PC-3 (cell line): Measurements from ENCODE around the gene CTNS. TPM values are rescaled to one million over a fixed set of nuclear protein-coding genes. Genes with fewer than 3 reads are reported as not detected.

Experiments used
- ATAC-seq: fragments of 200-7000 bp; cut with Tn5 transposase; 2 replicates; pipeline ENCODE4 v1.9.1; 2020; ENCODE audit warnings: mild to moderate bottlenecking, moderate library complexity
- BruUV-seq: library from RNA; stranded (reverse); fragments of 400-500 nt; replicated peaks from 2 replicates; lab custom pipeline; 2021; lab: Mats Ljungman, UMichigan
- CTCF ChIA-PET: fragments of 300-600 bp; sonication (Branson Sonifier 250); formaldehyde crosslinking; loops from one replicate; lab custom pipeline; 2022; ENCODE audit warnings: antibody characterized with exemption; lab: Charles Lee
- POLR2A ChIA-PET: fragments of 300-600 bp; sonication (Branson Sonifier 250); formaldehyde crosslinking; loops from one replicate; lab custom pipeline; 2022; ENCODE audit warnings: antibody characterized with exemption; ENCODE audit not compliant: unreplicated experiment; lab: Charles Lee
- DNase-seq: peaks from one replicate; pipeline ENCODE4 v3.0.0-alpha.2; 2015
- H2AFZ ChIP-seq: fragments of 300-600 bp; sonication (generic); 2 replicates; pipeline ENCODE4 v1.6.0; 2016; ENCODE audit warnings: antibody characterized with exemption, low read length
- H3F3A ChIP-seq: fragments of 300-600 bp; sonication (generic); one replicate; pipeline ENCODE4 v1.6.0; 2017; ENCODE audit warnings: antibody characterized with exemption, low read length, control low read depth, mild to moderate bottlenecking; ENCODE audit not compliant: unreplicated experiment
- H3K27ac ChIP-seq: fragments of 300-600 bp; sonication (generic); 2 replicates; pipeline ENCODE4 v1.5.1; 2016; ENCODE audit warnings: mild to moderate bottlenecking, low read length
- H3K27me3 ChIP-seq: fragments of 300-600 bp; sonication (generic); 2 replicates; pipeline ENCODE4 v1.6.1; 2016; ENCODE audit warnings: low read length, mixed read lengths
- H3K36me3 ChIP-seq: fragments of 300-600 bp; sonication (generic); 2 replicates; pipeline ENCODE4 v1.6.1; 2016; ENCODE audit warnings: low read depth, mixed run types, low read length, mixed read lengths
- H3K4me1 ChIP-seq: fragments of 300-600 bp; sonication (generic); 2 replicates; pipeline ENCODE4 v1.5.1; 2016; ENCODE audit warnings: low read length; ENCODE audit not compliant: insufficient read depth
- H3K4me2 ChIP-seq: fragments of 300-600 bp; sonication (generic); 2 replicates; pipeline ENCODE4 v1.6.0; 2016; ENCODE audit warnings: low read length
- H3K4me3 ChIP-seq: fragments of 300-600 bp; sonication (generic); 2 replicates; pipeline ENCODE4 v1.5.1; 2016; ENCODE audit warnings: mild to moderate bottlenecking, low read length, mixed read lengths
- H3K79me2 ChIP-seq: fragments of 300-600 bp; sonication (generic); 2 replicates; pipeline ENCODE4 v1.6.1; 2017; ENCODE audit warnings: low read length, mixed read lengths
- H3K9ac ChIP-seq: fragments of 300-600 bp; sonication (generic); 2 replicates; pipeline ENCODE4 v1.6.0; 2016; ENCODE audit warnings: mild to moderate bottlenecking, low read length
- H3K9me2 ChIP-seq: fragments of 300-600 bp; sonication (generic); replicated peaks from 2 replicates; pipeline ENCODE4 v1.6.1; 2016; ENCODE audit warnings: mixed run types, low read length, mixed read lengths
- H3K9me3 ChIP-seq: fragments of 300-600 bp; sonication (generic); 2 replicates; pipeline ENCODE4 v1.6.1; 2016; ENCODE audit warnings: low read length, mixed read lengths
- H4K20me1 ChIP-seq: fragments of 300-600 bp; sonication (generic); 2 replicates; pipeline ENCODE4 v1.6.1; 2016; ENCODE audit warnings: low read length, mixed read lengths
- CTCF ChIP-seq: fragments of 300-600 bp; sonication (generic); conservative IDR thresholded peaks from 2 replicates; pipeline ENCODE4 v1.5.1; 2017; ENCODE audit warnings: antibody characterized with exemption, low read depth, mild to moderate bottlenecking, low read length
- EZH2 ChIP-seq: fragments of 300-600 bp; sonication (generic); IDR thresholded peaks from one replicate; pipeline ENCODE4 v1.6.1; 2017; ENCODE audit warnings: antibody characterized with exemption, mild to moderate bottlenecking, low read length; ENCODE audit not compliant: unreplicated experiment
- EZH2phosphoT487 ChIP-seq: fragments of 300-600 bp; sonication (generic); IDR thresholded peaks from 2 replicates; pipeline ENCODE4 v1.6.1; 2018; ENCODE audit warnings: mild to moderate bottlenecking, antibody characterized with exemption, low read length, borderline replicate concordance
- intact Hi-C: fragments of 100-400 bp; cut with micrococcal nuclease; formaldehyde crosslinking; loops from 2 replicates; pipeline ENCODE4 v1.9.0; 2023
- total RNA-seq: library from RNA; depleted of rRNA; stranded (reverse); fragments of >200 nt; gene quantifications from 2 replicates; pipeline ENCODE4 v1.2.3, GENCODE V29; 2014

The CTNS gene
- total RNA-seq, 1 experiment from 2014 or later: 10.2 TPM

DNA sequence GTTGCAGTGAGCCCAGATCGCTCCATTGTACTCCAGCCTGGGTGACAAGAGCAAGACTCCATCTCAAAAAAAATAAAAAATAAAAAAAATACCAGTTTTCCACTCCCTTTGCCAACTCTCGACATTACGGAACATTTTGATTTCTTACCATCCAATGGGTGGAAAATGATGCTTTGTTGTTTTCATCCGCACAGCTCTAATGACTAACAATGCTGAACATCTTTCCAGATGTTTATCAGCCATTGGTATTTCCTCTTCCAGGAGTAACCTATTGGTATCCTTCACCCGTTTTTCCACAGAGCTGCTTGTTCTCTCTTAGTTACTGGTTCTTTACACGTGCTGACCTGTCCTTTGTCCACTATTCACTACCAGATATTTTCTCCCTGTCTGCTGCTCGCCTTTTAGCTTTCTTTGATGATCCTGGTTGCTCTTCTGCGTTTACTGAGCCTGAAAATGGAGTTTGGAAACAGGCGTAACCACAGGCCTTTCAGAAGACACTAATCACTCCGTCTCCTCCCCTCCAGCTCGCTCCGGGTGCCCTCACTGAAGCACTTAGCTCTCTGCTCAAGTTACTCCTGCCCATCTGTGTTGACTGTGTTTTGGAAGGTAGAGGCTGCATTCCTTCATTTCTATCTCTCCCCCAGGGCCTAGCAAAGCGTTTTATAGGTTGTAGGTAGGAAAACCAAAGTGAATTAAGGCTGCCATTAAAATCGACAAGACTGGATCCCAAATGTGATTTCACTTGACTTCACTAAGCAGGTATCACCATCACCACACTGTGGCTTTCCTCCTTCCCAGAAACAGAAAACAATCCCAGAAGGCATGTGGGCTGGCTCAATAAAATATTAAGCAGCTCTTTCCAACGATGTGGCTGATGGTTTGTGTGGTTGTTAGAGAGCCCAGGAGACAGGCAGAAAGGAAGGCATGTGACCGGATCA, 9.5 kb upstream of the CTNS start:
- ATAC-seq (no peak), DNase-seq (no peak)
- H3K27ac ChIP-seq: no peak overlapping the region
- no TSS peak for BruUV-seq
- no peaks in the 10 kb centered on the region for H3K9me2 ChIP-seq
- intact Hi-C loops: no loop called here
- no peak overlapping the region for H3K9ac ChIP-seq
- CTCF ChIA-PET: no interaction called here
- peaks cover 10% of the 10 kb centered on the region for H3K36me3 ChIP-seq
- no peak overlapping the region for H3K4me3 ChIP-seq
- no peak overlapping the region for H3K4me2 ChIP-seq
- POLR2A ChIA-PET: no interaction called here
- no peak for TF ChIP-seq EZH2
- TF ChIP-seq CTCF: no peak
- no peak for TF ChIP-seq EZH2phosphoT487
- H3K9me3 ChIP-seq: no peaks in the 10 kb centered on the region
- no peaks in the 10 kb centered on the region for H4K20me1 ChIP-seq
- H3K79me2 ChIP-seq: peaks cover 6% of the 10 kb centered on the region; the same call in 1 of the 2 replicates
- H2AFZ ChIP-seq: no peak overlapping the region
- H3F3A ChIP-seq: no peaks in the 10 kb centered on the region
- no peaks in the 10 kb centered on the region for H3K27me3 ChIP-seq
- no peaks in the 10 kb centered on the region for H3K4me1 ChIP-seq

DNA sequence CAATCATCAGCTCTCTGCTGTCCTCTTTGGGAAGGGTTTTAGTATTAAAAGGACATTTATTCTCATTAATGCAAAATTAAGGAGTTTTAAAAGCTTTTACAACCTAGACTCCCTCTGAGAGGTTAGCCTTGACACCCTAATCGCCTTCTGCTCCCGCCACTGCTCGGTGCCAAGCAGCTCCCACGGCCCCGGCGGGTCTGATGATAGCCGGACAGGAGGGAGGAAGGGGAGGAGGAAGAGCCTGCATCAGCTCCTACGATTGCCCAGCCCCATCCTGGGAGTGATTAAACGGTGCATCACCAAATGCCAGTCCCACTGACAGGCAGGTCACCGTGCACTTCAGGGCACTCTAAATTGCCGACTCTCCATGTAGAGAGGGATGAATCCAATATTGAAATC, 8.8 kb upstream of the CTNS start:
- POLR2A ChIA-PET: no interaction called here
- no TSS peak for BruUV-seq
- no peak for DNase-seq

More for the DNA sequence above, 8.8 kb upstream of the CTNS start:
- intact Hi-C loops: no loop called here
- Histone ChIP-seq H3K27me3 (no peaks in the 10 kb centered on the region), H2AFZ (no peak overlapping the region), H3K36me3 (peaks cover 10% of the 10 kb centered on the region), H3K9ac (no peak overlapping the region), H3K4me2 (no peak overlapping the region), H3K4me3 (no peak overlapping the region), H4K20me1 (no peaks in the 10 kb centered on the region), H3K9me2 (no peaks in the 10 kb centered on the region), H3F3A (no peaks in the 10 kb centered on the region), H3K27ac (no peak overlapping the region), H3K4me1 (no peaks in the 10 kb centered on the region), H3K79me2 (peaks cover 12% of the 10 kb centered on the region; the same call in 1 of the 2 replicates), H3K9me3 (no peaks in the 10 kb centered on the region)
- ATAC-seq: no peak
- TF ChIP-seq EZH2 (no peak), EZH2phosphoT487 (no peak), CTCF (no peak)
- CTCF ChIA-PET: no interaction called here
